Spleen (tissue), 11 donors: ENCODE results near the gene ALK. TPM values are rescaled to one million over a fixed set of nuclear protein-coding genes. Genes with fewer than 3 reads are reported as not detected.

Experiments
- DNase-seq: peaks from one replicate; pipeline ENCODE4 v3.0.0-alpha.2; 2020
- H3K27ac ChIP-seq, 8 donors: fragments of 200-600 bp; sonication (generic) in 7 of 8; 1 replicate in 4 of 8; 2 replicates in 4 of 8; pipeline versions ENCODE4 v1.5.0 to v1.8.0; 2016 to 2021; ENCODE audit warnings: inconsistent platforms in 4 of 8, mild to moderate bottlenecking in 4 of 8, moderate library complexity in 1 of 8
- H3K27me3 ChIP-seq, 7 donors: fragments of 200-600 bp; sonication (generic) in 6 of 7; replicated peaks in 1 of 7; 1 replicate in 4 of 7; 2 replicates in 3 of 7; pipeline versions ENCODE4 v1.5.0 to v1.8.0; 2016 to 2021; ENCODE audit warnings: inconsistent platforms in 3 of 7, mild to moderate bottlenecking in 1 of 7
- H3K36me3 ChIP-seq, 6 donors: fragments of 200-600 bp; sonication (generic) in 5 of 6; 1 replicate in 4 of 6; 2 replicates in 2 of 6; pipeline versions ENCODE4 v1.5.0 to v1.8.0; 2016 to 2021; ENCODE audit warnings: inconsistent platforms in 2 of 6
- H3K4me1 ChIP-seq, 6 donors: fragments of 200-600 bp; sonication (generic) in 5 of 6; 1 replicate in 3 of 6; 2 replicates in 3 of 6; pipeline versions ENCODE4 v1.5.0 to v1.8.0; 2016 to 2021; ENCODE audit warnings: inconsistent platforms in 3 of 6
- H3K4me3 ChIP-seq, 8 donors: fragments of 200-600 bp; sonication (generic) in 7 of 8; 1 replicate in 4 of 8; 2 replicates in 4 of 8; pipeline versions ENCODE4 v1.5.0 to v1.8.0; 2016 to 2021; ENCODE audit warnings: inconsistent platforms in 4 of 8, mild to moderate bottlenecking in 4 of 8, moderate library complexity in 2 of 8
- H3K9me3 ChIP-seq, 8 donors: fragments of 200-600 bp; sonication (generic) in 7 of 8; 1 replicate in 4 of 8; 2 replicates in 4 of 8; pipeline versions ENCODE4 v1.5.0 to v1.8.0; 2016 to 2021; ENCODE audit warnings: inconsistent platforms in 4 of 8
- POLR2A ChIP-seq, 3 donors: fragments of 450-650 bp; IDR thresholded peaks; one replicate each; pipeline ENCODE4 v1.5.1; 2017; ENCODE audit warnings: antibody characterized with exemption in 3 of 3, mild to moderate bottlenecking in 1 of 3
- POLR2AphosphoS5 ChIP-seq, 3 donors: sonication (generic); formaldehyde crosslinking; IDR thresholded peaks; one replicate each; pipeline ENCODE4 v1.5.1; 2017; ENCODE audit warnings: antibody characterized with exemption in 3 of 3
- WGBS, 5 donors: extraction: QIAGEN DNeasy Blood & Tissue Kit in 3 of 5; methylation state at CpG; one replicate each; pipeline versions ENCODE4 v1.1.5 to v1.1.7; 2013 to 2018; 5-methylcytosine and 5-hydroxymethylcytosine counted together
- intact Hi-C: fragments of 100-400 bp; cut with DNase I; formaldehyde crosslinking; loops from one replicate; pipeline ENCODE4 v1.15.0; 2023; ENCODE audit warnings: low total_unique reads
- polyA plus RNA-seq, 3 donors: library from polyadenylated mRNA; stranded (reverse); fragments of 200-250 nt; gene quantifications; one replicate each; pipeline ENCODE4 v1.2.1, GENCODE V29; 2013
- total RNA-seq, 7 donors: library from RNA; depleted of rRNA in 3 of 7; stranded (reverse); fragments of >200 nt in 3 of 7; fragmentation: NEBNext Ultra II Directional in 4 of 7; extraction: Animal tissue kit (Norgen Biotek cat#: 25700) in 4 of 7; gene quantifications; one replicate each; pipeline versions ENCODE4 v1.1.0 to v1.2.1, GENCODE V29; 2016 to 2021
- TF ChIP-seq, protein P1 (sequence below), 11 experiments: fragments of 200-600 bp in 7 of 11; fragments of 450-650 bp in 4 of 11; sonication (generic) in 4 of 11; IDR thresholded peaks in 8 of 11; conservative IDR thresholded peaks in 3 of 11; 1 replicate in 7 of 11; 2 replicates in 4 of 11; pipeline versions ENCODE4 v1.4.0 to v1.8.0; 2016 to 2021; ENCODE audit warnings: antibody characterized with exemption in 11 of 11, inconsistent platforms in 4 of 11, mild to moderate bottlenecking in 1 of 11
- donor health status: healthy with polysubstance abuse.
- donor health status: DM: no; HTN: no; CAD: no; lungs with moderate emphysema.
- donor health status: DM: no; HTN: no; CAD: no.
- donor health status: Bipolar disorder and iron deficiency.
- donor health status: healthy.
- donor health status: DM: no; HTN: no; CAD: no.
- donor health status: DM: yes; HTN: yes; CAD: no.

The ALK gene
- total and polyA plus RNA-seq, 10 donors: 0.03 to 0.28 (median 0.06) TPM; not detected in 7

DNA sequence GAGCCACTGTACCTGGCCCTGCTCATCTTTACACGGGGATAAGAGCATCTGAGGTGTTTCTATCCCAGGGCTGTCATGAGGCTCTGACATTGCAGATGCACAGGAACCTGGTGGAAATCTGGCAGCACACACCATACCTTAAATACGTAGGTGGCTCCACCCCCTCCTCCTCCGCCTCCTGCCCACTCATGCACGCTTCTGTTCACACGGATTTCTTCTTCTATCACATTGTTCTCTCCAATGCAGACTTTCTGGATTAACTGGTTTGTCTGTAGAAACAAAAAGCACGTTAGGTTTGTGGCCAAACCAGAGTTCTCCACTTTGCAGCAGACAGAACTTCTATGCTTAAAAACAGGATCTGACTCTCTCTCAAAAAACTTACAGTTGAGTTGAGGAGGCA, 688.0 kb downstream of the ALK start:
- intact Hi-C loops: no loop called here
- whole genome bisulfite sequencing, 5 donors: 53 to 75% (median 68%) methylated on average over 6 of the region's 6 CpGs
- H3K27ac ChIP-seq: no peak overlapping the region
- H3K4me3 ChIP-seq: no peak overlapping the region
- DNase-seq: peak; percentile 12
- TF ChIP-seq POLR2AphosphoS5 (IDR thresholded peaks at IDR 0.05) (no peak), POLR2A (IDR thresholded peaks at IDR 0.05) (no peak)
- TF ChIP-seq, protein P1, sequence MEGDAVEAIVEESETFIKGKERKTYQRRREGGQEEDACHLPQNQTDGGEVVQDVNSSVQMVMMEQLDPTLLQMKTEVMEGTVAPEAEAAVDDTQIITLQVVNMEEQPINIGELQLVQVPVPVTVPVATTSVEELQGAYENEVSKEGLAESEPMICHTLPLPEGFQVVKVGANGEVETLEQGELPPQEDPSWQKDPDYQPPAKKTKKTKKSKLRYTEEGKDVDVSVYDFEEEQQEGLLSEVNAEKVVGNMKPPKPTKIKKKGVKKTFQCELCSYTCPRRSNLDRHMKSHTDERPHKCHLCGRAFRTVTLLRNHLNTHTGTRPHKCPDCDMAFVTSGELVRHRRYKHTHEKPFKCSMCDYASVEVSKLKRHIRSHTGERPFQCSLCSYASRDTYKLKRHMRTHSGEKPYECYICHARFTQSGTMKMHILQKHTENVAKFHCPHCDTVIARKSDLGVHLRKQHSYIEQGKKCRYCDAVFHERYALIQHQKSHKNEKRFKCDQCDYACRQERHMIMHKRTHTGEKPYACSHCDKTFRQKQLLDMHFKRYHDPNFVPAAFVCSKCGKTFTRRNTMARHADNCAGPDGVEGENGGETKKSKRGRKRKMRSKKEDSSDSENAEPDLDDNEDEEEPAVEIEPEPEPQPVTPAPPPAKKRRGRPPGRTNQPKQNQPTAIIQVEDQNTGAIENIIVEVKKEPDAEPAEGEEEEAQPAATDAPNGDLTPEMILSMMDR (IDR thresholded peaks at IDR 0.05 in 8 of 11, conservative IDR thresholded peaks at IDR 0.05 in 3 of 11): no peak
- no peaks in the 10 kb centered on the region for H3K4me1 ChIP-seq
- H3K27me3 ChIP-seq: peaks cover 0 to 40% (median 4%) of the 10 kb centered on the region in 7 donors
- no peaks in the 10 kb centered on the region for H3K9me3 ChIP-seq
- H3K36me3 ChIP-seq: no peaks in the 10 kb centered on the region

DNA sequence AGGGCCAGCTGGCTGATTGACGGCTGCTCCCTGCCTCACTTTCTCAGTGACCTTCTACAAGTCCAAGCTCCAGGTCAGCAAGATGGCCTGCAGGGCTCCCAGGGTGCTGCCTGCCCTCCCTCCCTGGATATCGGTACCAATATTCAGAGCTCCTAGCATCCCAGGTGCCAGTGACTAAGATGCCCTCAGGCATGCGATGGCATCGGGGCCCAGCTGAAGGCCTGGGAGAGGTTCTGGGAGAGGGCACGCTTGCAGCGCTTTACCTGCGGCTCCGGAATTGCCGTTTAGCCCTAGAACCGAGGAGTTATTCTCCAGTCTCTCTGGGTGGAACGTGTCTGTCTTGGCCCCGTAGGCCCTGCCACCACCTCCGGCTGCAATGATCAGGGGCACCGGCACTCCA, 689.3 kb downstream of the ALK start:
- intact Hi-C loops: no loop called here

DNA sequence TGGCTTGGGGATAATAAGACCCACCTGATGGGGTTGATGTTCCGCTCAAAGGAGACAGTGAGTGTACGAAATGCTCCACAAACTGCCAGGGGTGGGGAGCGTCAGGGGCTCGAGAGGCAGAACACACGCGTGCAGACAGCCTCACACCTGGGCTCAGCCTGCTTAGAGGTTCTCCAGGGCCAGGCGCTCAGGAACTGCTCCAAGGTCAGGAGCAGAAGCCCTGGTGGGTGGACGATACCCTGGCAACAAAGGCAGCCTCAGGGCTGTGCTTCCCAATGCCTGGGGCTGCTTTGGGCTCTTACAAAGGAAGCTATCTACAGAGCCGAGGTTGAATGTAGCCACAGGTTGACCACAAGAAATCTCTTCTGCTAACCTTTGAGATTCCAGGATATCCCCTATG, 691.7 kb downstream of the ALK start:
- intact Hi-C loops: no loop called here
- TF ChIP-seq, protein P1 (IDR thresholded peaks at IDR 0.05 in 8 of 11, conservative IDR thresholded peaks at IDR 0.05 in 3 of 11): no peak
- TF ChIP-seq POLR2AphosphoS5 (IDR thresholded peaks at IDR 0.05) (no peak), POLR2A (IDR thresholded peaks at IDR 0.05) (no peak)
- Histone ChIP-seq H3K36me3 (no peaks in the 10 kb centered on the region), H3K27ac (no peak overlapping the region), H3K9me3 (no peaks in the 10 kb centered on the region), H3K27me3 (peaks cover 0 to 52% (median 0%) of the 10 kb centered on the region in 7 donors), H3K4me3 (no peak overlapping the region), H3K4me1 (no peaks in the 10 kb centered on the region)
- WGBS, 5 donors: 75 to 85% (median 80%) methylated on average over 5 to 9 of the region's 9 CpGs
- peak; percentile 54 for DNase-seq

More for the DNA sequence above, 689.3 kb downstream of the ALK start:
- TF ChIP-seq POLR2A (IDR thresholded peaks at IDR 0.05) (no peak), POLR2AphosphoS5 (IDR thresholded peaks at IDR 0.05) (no peak)
- TF ChIP-seq, protein P1 (IDR thresholded peaks at IDR 0.05 in 8 of 11, conservative IDR thresholded peaks at IDR 0.05 in 3 of 11): no peak
- Histone ChIP-seq H3K36me3 (no peaks in the 10 kb centered on the region), H3K27me3 (peaks cover 0 to 46% (median 4%) of the 10 kb centered on the region in 7 donors), H3K4me3 (no peak overlapping the region), H3K27ac (no peak overlapping the region), H3K4me1 (no peaks in the 10 kb centered on the region), H3K9me3 (no peaks in the 10 kb centered on the region)
- 89 to 94% (median 93%) methylated on average over 8 to 14 of the region's 14 CpGs for WGBS, 5 donors
- DNase-seq: peak; percentile 38

DNA sequence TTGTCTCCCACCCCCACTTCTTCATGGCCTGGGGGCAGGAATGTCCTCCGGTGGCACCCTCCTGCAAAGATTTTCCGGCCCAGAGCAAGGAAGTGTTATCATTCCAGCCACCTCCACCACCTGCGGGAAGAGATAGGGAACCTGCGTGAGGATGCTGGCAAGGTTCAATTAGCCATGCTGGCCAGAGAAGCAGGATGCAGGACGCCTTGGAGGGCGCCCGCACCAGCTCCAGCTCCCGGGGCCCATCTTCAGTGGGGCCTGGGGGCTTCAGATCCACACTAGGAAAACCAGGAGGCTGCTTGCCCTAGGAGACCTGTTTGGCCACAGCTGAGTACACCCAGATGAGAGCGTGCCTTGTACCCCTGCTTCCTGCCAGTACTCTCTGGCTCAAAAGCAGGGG, 692.4 kb downstream of the ALK start:
- 81 to 87% (median 83%) methylated on average over 9 of the region's 9 CpGs for WGBS, 5 donors
- H3K27ac ChIP-seq: no peak overlapping the region

More for the DNA sequence above, 692.4 kb downstream of the ALK start:
- Histone ChIP-seq H3K27me3 (peaks cover 0 to 52% (median 0%) of the 10 kb centered on the region in 7 donors), H3K4me1 (peaks cover 0 to 2% (median 0%) of the 10 kb centered on the region in 6 donors), H3K9me3 (no peaks in the 10 kb centered on the region), H3K36me3 (no peaks in the 10 kb centered on the region), H3K4me3 (no peak overlapping the region)
- intact Hi-C loops: no loop called here
- DNase-seq: peak; percentile 42
- TF ChIP-seq, protein P1 (IDR thresholded peaks at IDR 0.05 in 8 of 11, conservative IDR thresholded peaks at IDR 0.05 in 3 of 11): no peak
- no peak for TF ChIP-seq POLR2AphosphoS5 (IDR thresholded peaks at IDR 0.05)
